ENCODE measurements around the gene SLC35G6.

SLC35G6 gene

DNA sequence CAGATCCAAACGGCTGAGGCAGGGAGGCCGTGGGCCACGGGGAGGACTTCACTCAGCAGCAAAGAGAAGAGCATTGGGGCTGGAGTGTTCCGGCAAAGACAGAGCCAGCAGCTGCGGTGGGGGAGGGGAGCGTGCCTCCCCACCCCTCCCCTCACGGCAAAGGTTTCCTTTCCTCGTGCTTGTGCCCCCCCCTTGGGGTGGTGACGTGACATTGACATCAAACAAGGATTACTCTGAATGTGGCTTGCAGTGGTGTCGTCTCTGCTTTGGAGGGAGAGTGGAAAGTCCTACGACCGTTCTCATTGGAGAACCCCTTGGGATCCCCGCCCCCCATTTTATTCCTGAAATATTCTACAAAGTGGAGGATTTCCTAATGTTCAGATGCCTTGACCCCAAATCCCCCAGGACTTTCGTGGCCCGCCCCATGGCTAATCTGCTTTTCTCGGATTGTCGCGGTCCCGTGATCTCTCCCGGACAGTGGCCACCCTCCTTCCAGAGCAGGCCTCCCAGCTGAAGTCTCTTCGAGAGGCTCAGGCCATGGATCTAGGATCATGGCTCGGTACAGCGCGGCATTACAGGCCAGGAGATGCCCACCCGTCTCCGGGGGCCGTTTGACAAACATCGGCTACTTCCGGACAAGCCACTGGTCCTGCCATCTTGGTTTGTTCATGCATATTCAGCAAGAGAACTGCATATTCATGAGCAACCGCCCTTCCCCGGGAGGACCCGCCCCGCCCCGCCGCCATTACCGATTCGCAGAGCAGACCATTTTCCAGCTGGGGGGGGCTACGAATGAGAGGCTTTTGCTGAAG lies 2.2 kb downstream of the SLC35G6 start:
- Histone ChIP-seq H4K20me1 (ENCODE audit: insufficient read depth, low read length) (peaks cover 13% of the 10 kb centered on the region), H3K4me1 (ENCODE audit: low read length) (peaks cover 20% of the 10 kb centered on the region), H3K9me3 (ENCODE audit: insufficient read depth, low read length) (no peaks in the 10 kb centered on the region), H3K27me3 (ENCODE audit: low read depth, low read length) (no peaks in the 10 kb centered on the region), H3K36me3 (replicated peaks; ENCODE audit: low read depth, low read length) (no peaks in the 10 kb centered on the region), H3K4me3 (ENCODE audit: low read length) (peak overlapping the region; percentile 100), H3K79me2 (ENCODE audit: low read length) (peaks cover 54% of the 10 kb centered on the region), H3K9ac (ENCODE audit: low read length) (peak overlapping the region; percentile 100), H2AFZ (ENCODE audit: low read depth, low read length) (peak overlapping the region; percentile 71; the same call in 1 of the 2 replicates), H3K27ac (ENCODE audit: low read length) (peak overlapping the region; percentile 93), H3K4me2 (ENCODE audit: low read length) (peak overlapping the region; percentile 85)
- TF ChIP-seq, protein P1, sequence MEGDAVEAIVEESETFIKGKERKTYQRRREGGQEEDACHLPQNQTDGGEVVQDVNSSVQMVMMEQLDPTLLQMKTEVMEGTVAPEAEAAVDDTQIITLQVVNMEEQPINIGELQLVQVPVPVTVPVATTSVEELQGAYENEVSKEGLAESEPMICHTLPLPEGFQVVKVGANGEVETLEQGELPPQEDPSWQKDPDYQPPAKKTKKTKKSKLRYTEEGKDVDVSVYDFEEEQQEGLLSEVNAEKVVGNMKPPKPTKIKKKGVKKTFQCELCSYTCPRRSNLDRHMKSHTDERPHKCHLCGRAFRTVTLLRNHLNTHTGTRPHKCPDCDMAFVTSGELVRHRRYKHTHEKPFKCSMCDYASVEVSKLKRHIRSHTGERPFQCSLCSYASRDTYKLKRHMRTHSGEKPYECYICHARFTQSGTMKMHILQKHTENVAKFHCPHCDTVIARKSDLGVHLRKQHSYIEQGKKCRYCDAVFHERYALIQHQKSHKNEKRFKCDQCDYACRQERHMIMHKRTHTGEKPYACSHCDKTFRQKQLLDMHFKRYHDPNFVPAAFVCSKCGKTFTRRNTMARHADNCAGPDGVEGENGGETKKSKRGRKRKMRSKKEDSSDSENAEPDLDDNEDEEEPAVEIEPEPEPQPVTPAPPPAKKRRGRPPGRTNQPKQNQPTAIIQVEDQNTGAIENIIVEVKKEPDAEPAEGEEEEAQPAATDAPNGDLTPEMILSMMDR (IDR thresholded peaks at IDR 0.05; ENCODE audit: low read depth, low read length) = no peak
- TF ChIP-seq EZH2phosphoT487 (IDR thresholded peaks at IDR 0.05; ENCODE audit: low read depth) = no peak

DNA sequence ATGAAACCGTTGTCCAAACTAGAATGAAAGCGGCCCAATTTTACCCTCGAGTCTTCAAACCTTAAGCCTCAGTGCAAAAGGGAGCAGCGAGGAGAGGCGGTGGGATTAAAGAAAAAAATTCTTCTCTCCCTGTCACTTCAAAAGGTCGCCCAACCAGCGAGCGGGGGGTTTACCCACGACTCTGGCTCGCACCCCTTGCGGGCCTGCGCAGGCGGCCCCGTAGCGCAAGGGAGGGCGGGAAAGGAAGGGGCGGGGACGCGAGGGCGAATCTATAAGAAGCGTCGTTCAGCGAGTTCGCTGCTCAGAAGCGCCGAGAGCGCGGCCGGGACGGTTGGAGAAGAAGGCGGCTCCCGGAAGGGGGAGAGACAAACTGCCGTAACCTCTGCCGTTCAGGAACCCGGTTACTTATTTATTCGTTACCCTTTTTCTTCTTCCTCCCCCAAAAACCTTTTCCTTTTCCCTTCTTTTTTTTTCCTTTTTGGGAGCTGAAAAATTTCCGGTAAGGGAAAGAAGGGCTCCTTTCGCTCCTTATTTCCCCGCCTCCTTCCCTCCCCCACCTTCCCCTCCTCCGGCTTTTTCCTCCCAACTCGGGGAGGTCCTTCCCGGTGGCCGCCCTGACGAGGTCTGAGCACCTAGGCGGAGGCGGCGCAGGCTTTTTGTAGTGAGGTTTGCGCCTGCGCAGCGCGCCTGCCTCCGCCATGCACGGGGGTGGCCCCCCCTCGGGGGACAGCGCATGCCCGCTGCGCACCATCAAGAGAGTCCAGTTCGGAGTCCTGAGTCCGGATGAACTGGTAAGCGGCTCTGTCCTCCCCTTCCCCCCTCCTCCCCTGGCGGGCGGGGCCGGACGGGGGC lies 3.0 kb downstream of the SLC35G6 start, which contains the start of gene POLR2A:
TSS of gene POLR2A (plus strand) at position 300 of the 852 bp plus-strand sequence.
- H3K4me3 ChIP-seq (ENCODE audit: low read length) = peak within 1 kb of the TSS; percentile 100
- no peaks in the 10 kb centered on the region for H3K27me3 ChIP-seq (ENCODE audit: low read depth, low read length)
- H3K4me1 ChIP-seq (ENCODE audit: low read length) = peaks cover 18% of the 10 kb centered on the region
- peaks cover 18% of the 10 kb centered on the region for H4K20me1 ChIP-seq (ENCODE audit: insufficient read depth, low read length)
- no peaks in the 10 kb centered on the region for H3K9me3 ChIP-seq (ENCODE audit: insufficient read depth, low read length)
- no peaks in the 10 kb centered on the region for H3K36me3 ChIP-seq (replicated peaks; ENCODE audit: low read depth, low read length)
- H3K27ac ChIP-seq (ENCODE audit: low read length) = peak within 1 kb of the TSS; percentile 93
- H2AFZ ChIP-seq (ENCODE audit: low read depth, low read length) = peak within 1 kb of the TSS; percentile 71; the same call in 1 of the 2 replicates
- peak within 1 kb of the TSS; percentile 88 for H3K4me2 ChIP-seq (ENCODE audit: low read length)
- TF ChIP-seq, protein P1 (IDR thresholded peaks at IDR 0.05; ENCODE audit: low read depth, low read length) = no peak
- TF ChIP-seq EZH2phosphoT487 (IDR thresholded peaks at IDR 0.05; ENCODE audit: low read depth) = no peak
- peaks cover 54% of the 10 kb centered on the region for H3K79me2 ChIP-seq (ENCODE audit: low read length)
- peak within 1 kb of the TSS; percentile 100 for H3K9ac ChIP-seq (ENCODE audit: low read length)

DNA sequence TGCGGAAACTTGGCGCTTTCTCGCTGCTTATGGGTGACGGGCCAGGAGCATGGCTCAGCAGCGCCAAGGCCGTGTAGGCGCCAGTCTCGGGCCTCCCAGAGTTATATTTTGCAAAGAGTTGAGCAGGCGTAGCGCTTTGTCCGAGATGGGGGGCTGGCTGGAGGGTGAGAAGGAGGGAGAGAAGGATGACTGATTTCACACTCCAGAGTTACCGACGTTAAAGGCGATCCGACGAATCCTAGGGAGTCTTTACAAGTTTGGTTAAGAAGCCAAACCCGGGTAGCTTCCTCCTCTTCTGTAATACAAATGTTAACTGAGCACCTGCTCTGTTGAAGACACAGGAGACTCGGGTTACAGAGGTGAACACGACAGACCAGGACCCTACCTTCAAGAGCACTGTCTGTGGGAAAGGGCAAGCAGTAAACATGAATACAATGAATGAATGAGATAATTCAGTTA lies 3.7 kb downstream of the SLC35G6 start:
- Histone ChIP-seq H3K4me3 (ENCODE audit: low read length) (peak overlapping the region; percentile 100), H4K20me1 (ENCODE audit: insufficient read depth, low read length) (peaks cover 23% of the 10 kb centered on the region), H3K9ac (ENCODE audit: low read length) (peak overlapping the region; percentile 100), H3K79me2 (ENCODE audit: low read length) (peaks cover 57% of the 10 kb centered on the region), H3K9me3 (ENCODE audit: insufficient read depth, low read length) (no peaks in the 10 kb centered on the region), H3K4me1 (ENCODE audit: low read length) (peaks cover 17% of the 10 kb centered on the region), H3K4me2 (ENCODE audit: low read length) (peak overlapping the region; percentile 88), H3K36me3 (replicated peaks; ENCODE audit: low read depth, low read length) (no peaks in the 10 kb centered on the region), H2AFZ (ENCODE audit: low read depth, low read length) (no peak overlapping the region), H3K27ac (ENCODE audit: low read length) (peak overlapping the region; percentile 93), H3K27me3 (ENCODE audit: low read depth, low read length) (no peaks in the 10 kb centered on the region)
- no peak for TF ChIP-seq EZH2phosphoT487 (IDR thresholded peaks at IDR 0.05; ENCODE audit: low read depth)
- TF ChIP-seq, protein P1 (IDR thresholded peaks at IDR 0.05; ENCODE audit: low read depth, low read length) = no peak
